ENCODE measurements around the gene PPME1. TPM values are rescaled to one million over a fixed set of nuclear protein-coding genes. Genes with fewer than 3 reads are reported as not detected.

PPME1 gene
- total RNA-seq, 1 experiment from 2014 or later, result 99.4 TPM

DNA sequence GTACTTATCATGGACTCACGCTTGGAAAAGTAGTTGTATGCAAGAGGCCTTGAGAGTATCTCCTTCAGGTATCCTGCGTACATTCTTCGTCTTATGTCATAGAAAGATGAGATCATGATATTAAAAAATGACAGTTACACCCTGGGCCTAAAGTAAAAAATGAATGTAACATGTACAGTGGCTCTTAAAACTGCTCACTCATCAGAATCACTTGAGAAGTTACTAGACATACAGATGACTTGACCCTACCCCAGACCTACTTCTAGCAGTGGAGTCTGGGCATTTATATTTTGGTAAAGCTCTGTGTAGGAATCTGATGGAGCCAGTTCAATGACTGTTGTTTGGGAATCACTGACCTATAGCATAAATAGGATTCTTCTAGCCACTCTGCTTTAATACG lies 54.5 kb downstream of the PPME1 start:
- in situ Hi-C loops (cut with HindIII; ENCODE audit: low pct_unique_long_range_greater_than_20kb, low sequenced_read_pairs), result no loop called here
- no peak for ATAC-seq

DNA sequence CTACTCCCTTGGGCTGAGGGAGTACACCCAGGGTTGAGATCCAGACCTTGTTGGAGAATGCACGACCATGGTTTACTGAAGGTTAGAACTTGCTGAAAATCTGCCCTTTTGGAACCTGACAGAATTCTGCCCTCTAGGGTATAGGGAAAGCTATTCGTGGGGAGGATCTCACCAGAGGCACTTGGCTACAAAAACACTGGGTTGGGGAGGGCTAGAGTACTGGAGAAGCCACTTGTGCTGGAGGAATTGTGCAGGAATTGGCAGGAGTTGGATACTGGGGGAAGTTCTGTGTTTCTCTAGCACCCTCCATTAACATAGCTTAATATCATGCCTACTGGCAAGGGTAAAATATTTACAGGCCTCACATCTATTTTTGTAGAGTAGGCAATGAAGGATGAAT lies 55.8 kb downstream of the PPME1 start:
- Histone ChIP-seq H3K27me3 (ENCODE audit: control insufficient read depth, insufficient read depth, low read length) (no peaks in the 10 kb centered on the region), H3K36me3 (ENCODE audit: control insufficient read depth, insufficient read depth, low read length) (peaks cover 17% of the 10 kb centered on the region; the same call in 1 of the 2 replicates), H3K4me1 (ENCODE audit: control insufficient read depth, insufficient read depth, low read length) (no peaks in the 10 kb centered on the region), H3K9me3 (ENCODE audit: control insufficient read depth, insufficient read depth, low read depth, low read length) (no peaks in the 10 kb centered on the region), H3K27ac (ENCODE audit: low read length) (no peak overlapping the region), H3K4me3 (ENCODE audit: low read depth in 2 of 2, low read length in 2 of 2) (no peak overlapping the region)
- ChIA-PET POLR2A (no interaction called here), CTCF (interaction anchor here (0.7 kb wide), 1 partner anchor 32 kb away, joined by 3 read pairs; no protein-coding TSS in a partner anchor)
- DNase-seq (ENCODE audit: low read depth, low spot score), result no peak
- no TSS peak for BruUV-seq (replicated peaks)
- TF ChIP-seq, protein P1, sequence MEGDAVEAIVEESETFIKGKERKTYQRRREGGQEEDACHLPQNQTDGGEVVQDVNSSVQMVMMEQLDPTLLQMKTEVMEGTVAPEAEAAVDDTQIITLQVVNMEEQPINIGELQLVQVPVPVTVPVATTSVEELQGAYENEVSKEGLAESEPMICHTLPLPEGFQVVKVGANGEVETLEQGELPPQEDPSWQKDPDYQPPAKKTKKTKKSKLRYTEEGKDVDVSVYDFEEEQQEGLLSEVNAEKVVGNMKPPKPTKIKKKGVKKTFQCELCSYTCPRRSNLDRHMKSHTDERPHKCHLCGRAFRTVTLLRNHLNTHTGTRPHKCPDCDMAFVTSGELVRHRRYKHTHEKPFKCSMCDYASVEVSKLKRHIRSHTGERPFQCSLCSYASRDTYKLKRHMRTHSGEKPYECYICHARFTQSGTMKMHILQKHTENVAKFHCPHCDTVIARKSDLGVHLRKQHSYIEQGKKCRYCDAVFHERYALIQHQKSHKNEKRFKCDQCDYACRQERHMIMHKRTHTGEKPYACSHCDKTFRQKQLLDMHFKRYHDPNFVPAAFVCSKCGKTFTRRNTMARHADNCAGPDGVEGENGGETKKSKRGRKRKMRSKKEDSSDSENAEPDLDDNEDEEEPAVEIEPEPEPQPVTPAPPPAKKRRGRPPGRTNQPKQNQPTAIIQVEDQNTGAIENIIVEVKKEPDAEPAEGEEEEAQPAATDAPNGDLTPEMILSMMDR (IDR thresholded peaks at IDR 0.05), result peak; percentile 19; the same call in 1 of the 2 replicates
- TF ChIP-seq TCF7L2 (IDR thresholded peaks at IDR 0.05; ENCODE audit: low read depth, low read length) (no peak), SIN3A (IDR thresholded peaks at IDR 0.05; ENCODE audit: borderline replicate concordance, insufficient read depth, low read depth, low read length) (no peak)
- TF ChIP-seq, protein P2, sequence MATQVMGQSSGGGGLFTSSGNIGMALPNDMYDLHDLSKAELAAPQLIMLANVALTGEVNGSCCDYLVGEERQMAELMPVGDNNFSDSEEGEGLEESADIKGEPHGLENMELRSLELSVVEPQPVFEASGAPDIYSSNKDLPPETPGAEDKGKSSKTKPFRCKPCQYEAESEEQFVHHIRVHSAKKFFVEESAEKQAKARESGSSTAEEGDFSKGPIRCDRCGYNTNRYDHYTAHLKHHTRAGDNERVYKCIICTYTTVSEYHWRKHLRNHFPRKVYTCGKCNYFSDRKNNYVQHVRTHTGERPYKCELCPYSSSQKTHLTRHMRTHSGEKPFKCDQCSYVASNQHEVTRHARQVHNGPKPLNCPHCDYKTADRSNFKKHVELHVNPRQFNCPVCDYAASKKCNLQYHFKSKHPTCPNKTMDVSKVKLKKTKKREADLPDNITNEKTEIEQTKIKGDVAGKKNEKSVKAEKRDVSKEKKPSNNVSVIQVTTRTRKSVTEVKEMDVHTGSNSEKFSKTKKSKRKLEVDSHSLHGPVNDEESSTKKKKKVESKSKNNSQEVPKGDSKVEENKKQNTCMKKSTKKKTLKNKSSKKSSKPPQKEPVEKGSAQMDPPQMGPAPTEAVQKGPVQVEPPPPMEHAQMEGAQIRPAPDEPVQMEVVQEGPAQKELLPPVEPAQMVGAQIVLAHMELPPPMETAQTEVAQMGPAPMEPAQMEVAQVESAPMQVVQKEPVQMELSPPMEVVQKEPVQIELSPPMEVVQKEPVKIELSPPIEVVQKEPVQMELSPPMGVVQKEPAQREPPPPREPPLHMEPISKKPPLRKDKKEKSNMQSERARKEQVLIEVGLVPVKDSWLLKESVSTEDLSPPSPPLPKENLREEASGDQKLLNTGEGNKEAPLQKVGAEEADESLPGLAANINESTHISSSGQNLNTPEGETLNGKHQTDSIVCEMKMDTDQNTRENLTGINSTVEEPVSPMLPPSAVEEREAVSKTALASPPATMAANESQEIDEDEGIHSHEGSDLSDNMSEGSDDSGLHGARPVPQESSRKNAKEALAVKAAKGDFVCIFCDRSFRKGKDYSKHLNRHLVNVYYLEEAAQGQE (IDR thresholded peaks at IDR 0.05; ENCODE audit: insufficient read depth in 1 of 2, low read depth in 2 of 2, low read length in 1 of 2), result no peak
- in situ Hi-C loops (cut with HindIII; ENCODE audit: low pct_unique_long_range_greater_than_20kb, low sequenced_read_pairs) (no loop called here), intact Hi-C loops (cut with micrococcal nuclease; ENCODE audit: unreplicated experiment) (no loop called here)
- ATAC-seq, result no peak

More for the DNA sequence above, 54.5 kb downstream of the PPME1 start:
- Histone ChIP-seq H3K36me3 (ENCODE audit: control insufficient read depth, insufficient read depth, low read length) (peaks cover 10% of the 10 kb centered on the region; the same call in 1 of the 2 replicates), H3K27ac (ENCODE audit: low read length) (no peak overlapping the region), H3K4me1 (ENCODE audit: control insufficient read depth, insufficient read depth, low read length) (no peaks in the 10 kb centered on the region), H3K4me3 (ENCODE audit: low read depth in 2 of 2, low read length in 2 of 2) (no peak overlapping the region), H3K27me3 (ENCODE audit: control insufficient read depth, insufficient read depth, low read length) (no peaks in the 10 kb centered on the region), H3K9me3 (ENCODE audit: control insufficient read depth, insufficient read depth, low read depth, low read length) (no peaks in the 10 kb centered on the region)
- no TSS peak for BruUV-seq (replicated peaks)
- DNase-seq (ENCODE audit: low read depth, low spot score), result no peak
- CTCF ChIA-PET, result no interaction called here
- no peak for TF ChIP-seq POLR2AphosphoS5 (IDR thresholded peaks at IDR 0.05; ENCODE audit: low read depth, low read length)
- no peak for TF ChIP-seq SIN3A (IDR thresholded peaks at IDR 0.05; ENCODE audit: borderline replicate concordance, insufficient read depth, low read depth, low read length)
- TF ChIP-seq, protein P1 (IDR thresholded peaks at IDR 0.05), result no peak
- TF ChIP-seq, protein P2 (IDR thresholded peaks at IDR 0.05; ENCODE audit: insufficient read depth in 1 of 2, low read depth in 2 of 2, low read length in 1 of 2), result no peak
- TF ChIP-seq TCF7L2 (IDR thresholded peaks at IDR 0.05; ENCODE audit: low read depth, low read length), result no peak
- POLR2A ChIA-PET, result no interaction called here
- intact Hi-C loops (cut with micrococcal nuclease; ENCODE audit: unreplicated experiment), result no loop called here
